Measurements from ENCODE around the gene DEFB129.
"Not testable (repeated sequence)": the region's sequence is repeated elsewhere in the genome, so short reads cannot be mapped to it uniquely, and the experiment has no call there.

The DEFB129 gene

GRCh38 chr20:226958-227357, at the start of gene DEFB129:
DEFB129 (plus strand) TSS chr20:227258; CDS start chr20:227289, 31 bp downstream.
- TF ChIP-seq CTCF (IDR thresholded peaks at IDR 0.05; ENCODE audit: low read depth, low read length): no peak

GRCh38 chr20:184288-184687, 42.8 kb upstream of the DEFB129 start:
- no peak for TF ChIP-seq CTCF (IDR thresholded peaks at IDR 0.05; ENCODE audit: low read depth, low read length)
- in situ Hi-C loops (cut with HindIII; ENCODE audit: low sequenced_read_pairs): no loop called here
- no peak for DNase-seq (ENCODE audit: low read depth, low spot score)
- no peak overlapping the region for H3K4me3 ChIP-seq (ENCODE audit: low read depth, low read length)

More at GRCh38 chr20:226958-227357, at the start of gene DEFB129:
- no peak within 1 kb of the TSS for H3K4me3 ChIP-seq (ENCODE audit: low read depth, low read length)
- in situ Hi-C loops (cut with HindIII; ENCODE audit: low sequenced_read_pairs): no loop called here
- no peak for DNase-seq (ENCODE audit: low read depth, low spot score)

GRCh38 chr20:187733-188132, 39.3 kb upstream of the DEFB129 start:
- no peak overlapping the region for H3K4me3 ChIP-seq (ENCODE audit: low read depth, low read length)
- DNase-seq (ENCODE audit: low read depth, low spot score): no peak
- TF ChIP-seq CTCF (IDR thresholded peaks at IDR 0.05; ENCODE audit: low read depth, low read length): no peak
- in situ Hi-C loops (cut with HindIII; ENCODE audit: low sequenced_read_pairs): no loop called here

DNA sequence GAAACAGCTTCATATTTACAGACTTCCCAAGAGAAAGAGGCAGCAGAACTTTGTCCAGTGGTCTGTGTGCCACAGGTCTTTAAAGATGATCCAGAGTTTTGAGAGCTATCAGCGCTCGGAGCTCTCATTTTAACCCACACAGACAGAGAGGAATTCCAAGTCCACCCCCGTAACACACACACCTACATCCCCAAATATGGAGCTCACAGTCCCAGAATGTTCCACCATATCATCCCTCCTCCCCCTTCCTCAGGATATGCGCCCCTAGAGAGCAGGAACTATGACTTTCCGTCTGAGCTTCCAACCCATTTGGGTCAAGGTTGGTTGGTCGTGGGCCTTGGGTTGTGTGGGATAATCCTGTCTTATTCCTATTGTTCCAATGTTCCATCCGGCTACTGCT, 37.4 kb upstream of the DEFB129 start, which contains the start of gene DEFB128:
Gene DEFB128, minus strand, starts transcription at position 101 of the 400 bp plus-strand sequence. Its CDS starts 88 bp downstream, at position 13.
- in situ Hi-C loops (cut with HindIII; ENCODE audit: low sequenced_read_pairs): no loop called here
- no peak for TF ChIP-seq CTCF (IDR thresholded peaks at IDR 0.05; ENCODE audit: low read depth, low read length)
- no peak within 1 kb of the TSS for H3K4me3 ChIP-seq (ENCODE audit: low read depth, low read length)
- no peak for DNase-seq (ENCODE audit: low read depth, low spot score)

GRCh38 chr20:198225-198624, 28.8 kb upstream of the DEFB129 start:
- no peak overlapping the region for H3K4me3 ChIP-seq (ENCODE audit: low read depth, low read length)
- no peak for DNase-seq (ENCODE audit: low read depth, low spot score)
- no peak for TF ChIP-seq CTCF (IDR thresholded peaks at IDR 0.05; ENCODE audit: low read depth, low read length)
- in situ Hi-C loops (cut with HindIII; ENCODE audit: low sequenced_read_pairs): no loop called here

- no peak for DNase-seq (ENCODE audit: low read depth, low spot score)
- no peak for TF ChIP-seq CTCF (IDR thresholded peaks at IDR 0.05; ENCODE audit: low read depth, low read length)
- H3K4me3 ChIP-seq (ENCODE audit: low read depth, low read length): no peak overlapping the region
- in situ Hi-C loops (cut with HindIII; ENCODE audit: low sequenced_read_pairs): no loop called here
These were observed 27.1 kb upstream of the DEFB129 start for GRCh38 chr20:199996-200395.

GRCh38 chr20:203630-204029, 23.4 kb upstream of the DEFB129 start:
- DNase-seq (ENCODE audit: low read depth, low spot score); H3K4me3 ChIP-seq (ENCODE audit: low read depth, low read length); in situ Hi-C loops (cut with HindIII; ENCODE audit: low sequenced_read_pairs): not testable (repeated sequence)
